Psoas muscle (tissue), 8 donors: ENCODE results near the gene MLEC. TPM values are rescaled to one million over a fixed set of nuclear protein-coding genes. Genes with fewer than 3 reads are reported as not detected.

Experiments
- ATAC-seq, 4 donors: fragments of 200-7000 bp; cut with Tn5 transposase; one replicate each; pipeline ENCODE4 v1.9.1; 2020; ENCODE audit warnings: moderate library complexity in 3 of 4, mild to moderate bottlenecking in 2 of 4
- DNase-seq, 2 donors: peaks; one replicate each; pipeline ENCODE4 v3.0.0-alpha.2; 2020
- H3K27ac ChIP-seq: fragments of 200-600 bp; one replicate; pipeline ENCODE4 v1.8.0; 2022
- H3K27me3 ChIP-seq, 3 donors: fragments of 200-600 bp in 1 of 3; one replicate each; pipeline versions ENCODE4 v1.6.1 to v1.8.0; 2013 to 2022; ENCODE audit warnings: low read length in 2 of 3, mild to moderate bottlenecking in 2 of 3, moderate library complexity in 1 of 3; ENCODE audit not compliant: insufficient read depth in 3 of 3
- H3K36me3 ChIP-seq, 2 donors: fragments of 200-600 bp in 1 of 2; one replicate each; pipeline versions ENCODE4 v1.6.1 to v1.8.0; 2013 to 2022; ENCODE audit warnings: low read depth in 1 of 2, mild to moderate bottlenecking in 1 of 2, moderate library complexity in 1 of 2; ENCODE audit not compliant: insufficient read depth in 1 of 2
- H3K4me1 ChIP-seq: fragments of 200-600 bp; one replicate; pipeline ENCODE4 v1.8.0; 2022
- H3K4me3 ChIP-seq: fragments of 200-600 bp; one replicate; pipeline ENCODE4 v1.8.0; 2022; ENCODE audit warnings: mild to moderate bottlenecking
- H3K9me3 ChIP-seq: fragments of 200-600 bp; one replicate; pipeline ENCODE4 v1.8.0; 2022
- WGBS, 3 donors: extraction: QIAGEN DNeasy Blood & Tissue Kit; methylation state at CpG; one replicate each; pipeline versions ENCODE4 v1.1.6 to v1.1.7; 2013; 5-methylcytosine and 5-hydroxymethylcytosine counted together
- intact Hi-C, 2 donors: fragments of 100-400 bp; cut with DNase I; formaldehyde crosslinking; loops; one replicate each; pipeline versions ENCODE4 v1.11.0 to v1.14.2; 2022
- polyA plus RNA-seq, 3 donors: library from polyadenylated mRNA; stranded (reverse); fragments of 200-250 nt; gene quantifications; one replicate each; pipeline ENCODE4 v1.2.3, GENCODE V29; 2013
- total RNA-seq, 4 donors: library from RNA; stranded (reverse); fragmentation: NEBNext Ultra II Directional in 2 of 4; extraction: Animal tissue kit (Norgen Biotek cat#: 25700) in 2 of 4; gene quantifications; one replicate each; pipeline versions ENCODE4 v1.2.1 to v1.2.4, GENCODE V29; 2021 to 2023
- TF ChIP-seq, protein P1 (sequence below): fragments of 200-600 bp; IDR thresholded peaks from one replicate; pipeline ENCODE4 v1.8.0; 2022; ENCODE audit warnings: antibody characterized with exemption
- donor health status: healthy with polysubstance abuse.
- donor health status: DM: no; HTN: no; CAD: no; lungs with moderate emphysema.
- donor health status: Bipolar disorder and iron deficiency.
- donor health status: healthy.
- donor health status: DM: yes; HTN: yes; CAD: no.
- donor health status: DM: no; HTN: no; CAD: no.
- donor health status: DM: no; HTN: no; CAD: no.
- donor health status: DM: yes; HTN: yes; CAD: no.

MLEC gene
- total and polyA plus RNA-seq, 7 donors, result 30.7 to 102 (median 60.1) TPM

DNA sequence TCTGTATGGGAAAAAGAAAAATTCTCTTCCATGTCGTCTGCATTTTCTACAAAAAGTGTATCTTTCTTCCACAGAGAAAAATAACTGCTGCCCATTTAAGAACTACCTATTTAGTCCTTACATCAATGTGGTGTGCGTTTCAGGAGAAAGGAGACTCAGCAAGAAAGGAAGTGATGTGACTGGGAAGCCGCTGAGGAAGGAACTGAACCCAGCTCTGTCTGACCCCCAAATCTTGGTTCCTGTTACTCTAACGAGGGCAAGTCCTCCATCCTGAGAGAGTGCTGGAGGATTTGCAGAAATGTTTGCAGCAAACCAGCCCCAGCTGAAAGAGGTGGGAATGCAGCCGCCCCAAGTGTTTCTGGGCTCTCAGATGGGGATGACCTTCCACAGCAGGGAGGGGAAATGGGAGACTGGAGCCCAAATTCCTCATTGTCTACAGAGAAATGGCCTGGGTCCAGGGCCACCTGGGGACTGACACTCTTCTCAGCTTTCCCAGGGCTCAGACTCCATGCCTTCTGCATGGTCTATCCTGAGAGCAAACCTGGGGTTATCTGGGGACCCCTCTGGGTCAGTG lies 6.7 kb upstream of the MLEC start:
- Histone ChIP-seq H3K4me1 (no peaks in the 10 kb centered on the region), H3K27me3 (no peaks in the 10 kb centered on the region), H3K9me3 (no peaks in the 10 kb centered on the region), H3K4me3 (no peak overlapping the region), H3K27ac (no peak overlapping the region), H3K36me3 (no peaks in the 10 kb centered on the region)
- intact Hi-C loops, result loop anchor here in 1 of 2 donors (10.0 kb wide), 1 partner anchor 235 kb away; the partner anchor contains the start of genes GATC and TRIAP1
- no peak for DNase-seq
- 51 to 59% (median 52%) methylated on average over 5 of the region's 5 CpGs for WGBS, 3 donors
- ATAC-seq, result no peak
- TF ChIP-seq, protein P1, sequence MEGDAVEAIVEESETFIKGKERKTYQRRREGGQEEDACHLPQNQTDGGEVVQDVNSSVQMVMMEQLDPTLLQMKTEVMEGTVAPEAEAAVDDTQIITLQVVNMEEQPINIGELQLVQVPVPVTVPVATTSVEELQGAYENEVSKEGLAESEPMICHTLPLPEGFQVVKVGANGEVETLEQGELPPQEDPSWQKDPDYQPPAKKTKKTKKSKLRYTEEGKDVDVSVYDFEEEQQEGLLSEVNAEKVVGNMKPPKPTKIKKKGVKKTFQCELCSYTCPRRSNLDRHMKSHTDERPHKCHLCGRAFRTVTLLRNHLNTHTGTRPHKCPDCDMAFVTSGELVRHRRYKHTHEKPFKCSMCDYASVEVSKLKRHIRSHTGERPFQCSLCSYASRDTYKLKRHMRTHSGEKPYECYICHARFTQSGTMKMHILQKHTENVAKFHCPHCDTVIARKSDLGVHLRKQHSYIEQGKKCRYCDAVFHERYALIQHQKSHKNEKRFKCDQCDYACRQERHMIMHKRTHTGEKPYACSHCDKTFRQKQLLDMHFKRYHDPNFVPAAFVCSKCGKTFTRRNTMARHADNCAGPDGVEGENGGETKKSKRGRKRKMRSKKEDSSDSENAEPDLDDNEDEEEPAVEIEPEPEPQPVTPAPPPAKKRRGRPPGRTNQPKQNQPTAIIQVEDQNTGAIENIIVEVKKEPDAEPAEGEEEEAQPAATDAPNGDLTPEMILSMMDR, result no peak

DNA sequence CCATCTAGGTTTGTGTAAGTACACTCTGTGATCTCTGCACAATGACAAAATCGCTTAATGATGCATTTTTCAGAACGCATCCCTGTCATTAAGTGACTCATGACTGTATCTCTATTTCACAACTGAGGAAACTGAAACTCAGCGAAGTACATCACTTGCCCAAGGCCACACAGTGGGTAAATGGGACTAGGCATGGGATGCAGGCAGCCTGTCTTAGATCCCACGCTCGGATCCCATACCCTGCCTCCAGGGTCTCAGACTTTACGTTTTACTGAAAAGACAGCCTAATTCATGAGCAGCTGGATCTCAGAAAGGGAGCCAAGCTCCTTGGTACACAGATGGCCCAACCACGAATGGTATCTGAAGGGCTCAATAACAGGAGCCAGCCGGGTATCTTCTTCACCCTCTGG lies 2.4 kb upstream of the MLEC start:
- no peak overlapping the region for H3K4me3 ChIP-seq
- intact Hi-C loops, result loop anchor here in 1 of 2 donors (10.0 kb wide), 1 partner anchor 240 kb away; the partner anchor contains the start of genes GATC and TRIAP1
- TF ChIP-seq, protein P1, result no peak
- peaks cover 13% of the 10 kb centered on the region for H3K4me1 ChIP-seq
- no peaks in the 10 kb centered on the region for H3K36me3 ChIP-seq
- no peak for DNase-seq
- no peaks in the 10 kb centered on the region for H3K9me3 ChIP-seq
- no peak for ATAC-seq
- H3K27ac ChIP-seq, result no peak overlapping the region
- 60 to 73% (median 70%) methylated on average over 8 of the region's 8 CpGs for WGBS, 3 donors
- no peaks in the 10 kb centered on the region for H3K27me3 ChIP-seq

DNA sequence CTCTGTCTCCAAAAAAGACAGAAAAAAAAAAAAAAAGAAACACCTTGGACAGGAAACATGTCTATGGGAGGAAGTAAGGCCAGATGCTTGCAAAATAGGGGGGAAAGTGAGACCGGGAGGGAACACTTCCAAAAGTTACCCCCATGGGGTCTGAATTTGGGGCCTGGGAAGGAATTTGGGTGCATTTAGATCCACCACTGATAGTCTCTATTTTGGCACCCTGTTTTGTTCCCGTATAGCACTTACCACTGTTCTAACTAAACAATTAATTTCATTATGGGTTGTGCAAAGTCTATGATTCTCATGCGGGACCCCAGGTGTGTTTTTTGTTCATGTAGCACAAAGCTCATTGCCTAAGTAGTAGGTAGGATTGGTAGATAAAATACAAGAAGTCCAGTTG lies 1.4 kb upstream of the MLEC start:
- TF ChIP-seq, protein P1, result no peak
- 59 to 66% (median 66%) methylated on average over 3 of the region's 3 CpGs for WGBS, 3 donors
- H3K9me3 ChIP-seq, result no peaks in the 10 kb centered on the region
- DNase-seq (no peak), ATAC-seq (no peak)
- peaks cover 23% of the 10 kb centered on the region for H3K4me1 ChIP-seq
- no peaks in the 10 kb centered on the region for H3K27me3 ChIP-seq
- intact Hi-C loops, result loop anchor here in 1 of 2 donors (5.0 to 10.0 kb wide), 2 partner anchors 38 to 241 kb away; partner anchors contain the start of genes GATC and TRIAP1
- H3K36me3 ChIP-seq, result no peaks in the 10 kb centered on the region
- H3K27ac ChIP-seq, result no peak overlapping the region
- H3K4me3 ChIP-seq, result peak overlapping the region; percentile 96

DNA sequence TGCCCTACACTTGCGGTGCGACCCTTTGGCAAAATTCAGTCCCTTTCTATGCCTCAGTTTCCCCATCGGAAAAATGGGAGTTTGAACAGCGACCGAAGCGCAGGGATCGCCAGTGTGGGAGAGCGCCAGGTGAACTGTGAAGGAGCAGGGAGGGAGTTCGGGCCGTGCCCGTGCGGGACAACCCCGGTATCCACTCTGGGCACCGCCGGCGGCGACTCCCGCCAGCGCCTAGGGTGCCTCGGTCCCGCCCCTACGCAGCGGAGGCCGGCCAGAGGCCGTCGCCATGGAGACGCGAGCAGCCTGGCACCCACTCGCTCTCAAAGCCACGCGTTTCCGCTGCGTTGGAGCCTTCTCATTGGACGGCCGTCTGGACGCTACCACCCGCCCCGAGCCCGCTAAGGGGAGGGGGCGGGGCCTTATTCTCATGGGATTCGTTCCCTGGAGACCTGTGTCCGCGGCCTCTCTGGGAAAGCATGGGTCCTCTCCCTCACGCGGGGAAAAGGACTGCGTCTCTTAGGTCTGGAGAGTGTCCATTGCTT lies 729 bp upstream of the MLEC start:
- Histone ChIP-seq H3K4me1 (peaks cover 30% of the 10 kb centered on the region), H3K27ac (peak overlapping the region; percentile 95), H3K9me3 (no peaks in the 10 kb centered on the region), H3K4me3 (peak overlapping the region; percentile 96), H3K27me3 (no peaks in the 10 kb centered on the region), H3K36me3 (no peaks in the 10 kb centered on the region)
- ATAC-seq (peak; percentile 91 to 93 (median 91)), DNase-seq (peak; percentile 97 to 99)
- TF ChIP-seq, protein P1, result no peak
- intact Hi-C loops, result loop anchor here in 1 of 2 donors (5.0 to 10.0 kb wide), 2 partner anchors 39 to 241 kb away; partner anchors contain the start of genes GATC and TRIAP1
- 0 to 1% (median 0%) methylated on average over 44 to 46 of the region's 46 CpGs for WGBS, 3 donors
